ENCODE measurements around the gene FAM118A.

GRCh38 chr22:45376703-45377102 is 67.0 kb downstream of the FAM118A start:
- TF ChIP-seq, protein P1, sequence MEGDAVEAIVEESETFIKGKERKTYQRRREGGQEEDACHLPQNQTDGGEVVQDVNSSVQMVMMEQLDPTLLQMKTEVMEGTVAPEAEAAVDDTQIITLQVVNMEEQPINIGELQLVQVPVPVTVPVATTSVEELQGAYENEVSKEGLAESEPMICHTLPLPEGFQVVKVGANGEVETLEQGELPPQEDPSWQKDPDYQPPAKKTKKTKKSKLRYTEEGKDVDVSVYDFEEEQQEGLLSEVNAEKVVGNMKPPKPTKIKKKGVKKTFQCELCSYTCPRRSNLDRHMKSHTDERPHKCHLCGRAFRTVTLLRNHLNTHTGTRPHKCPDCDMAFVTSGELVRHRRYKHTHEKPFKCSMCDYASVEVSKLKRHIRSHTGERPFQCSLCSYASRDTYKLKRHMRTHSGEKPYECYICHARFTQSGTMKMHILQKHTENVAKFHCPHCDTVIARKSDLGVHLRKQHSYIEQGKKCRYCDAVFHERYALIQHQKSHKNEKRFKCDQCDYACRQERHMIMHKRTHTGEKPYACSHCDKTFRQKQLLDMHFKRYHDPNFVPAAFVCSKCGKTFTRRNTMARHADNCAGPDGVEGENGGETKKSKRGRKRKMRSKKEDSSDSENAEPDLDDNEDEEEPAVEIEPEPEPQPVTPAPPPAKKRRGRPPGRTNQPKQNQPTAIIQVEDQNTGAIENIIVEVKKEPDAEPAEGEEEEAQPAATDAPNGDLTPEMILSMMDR (conservative IDR thresholded peaks at IDR 0.05; ENCODE audit: low read depth, low read length): no peak
- no peak for TF ChIP-seq EZH2 (IDR thresholded peaks at IDR 0.05; ENCODE audit: low read length, unreplicated experiment)
